ENCODE data around the gene ANKRD18A. TPM values are rescaled to one million over a fixed set of nuclear protein-coding genes. Genes with fewer than 3 reads are reported as not detected.
A peak's percentile ranks its signal among the peaks of the same experiment; 100 is the strongest.

ANKRD18A gene
- total RNA-seq, 6 donors from 2014 or later, result 0.67 to 14.4 (median 1.8) TPM

- DNase-seq (no peak), ATAC-seq (ENCODE audit: low FRiP score in 2 of 2) (no peak)
- H3K4me1 ChIP-seq, result no peaks in the 10 kb centered on the region
- H3K4me3 ChIP-seq, result no peak overlapping the region
- H3K27me3 ChIP-seq, result no peaks in the 10 kb centered on the region
- 80 to 82% methylated on average over 4 of the region's 4 CpGs for WGBS, 2 donors
- no peak for TF ChIP-seq EP300 (IDR thresholded peaks at IDR 0.05)
- no peak for TF ChIP-seq POLR2A (IDR thresholded peaks at IDR 0.05)
- TF ChIP-seq, protein P1, sequence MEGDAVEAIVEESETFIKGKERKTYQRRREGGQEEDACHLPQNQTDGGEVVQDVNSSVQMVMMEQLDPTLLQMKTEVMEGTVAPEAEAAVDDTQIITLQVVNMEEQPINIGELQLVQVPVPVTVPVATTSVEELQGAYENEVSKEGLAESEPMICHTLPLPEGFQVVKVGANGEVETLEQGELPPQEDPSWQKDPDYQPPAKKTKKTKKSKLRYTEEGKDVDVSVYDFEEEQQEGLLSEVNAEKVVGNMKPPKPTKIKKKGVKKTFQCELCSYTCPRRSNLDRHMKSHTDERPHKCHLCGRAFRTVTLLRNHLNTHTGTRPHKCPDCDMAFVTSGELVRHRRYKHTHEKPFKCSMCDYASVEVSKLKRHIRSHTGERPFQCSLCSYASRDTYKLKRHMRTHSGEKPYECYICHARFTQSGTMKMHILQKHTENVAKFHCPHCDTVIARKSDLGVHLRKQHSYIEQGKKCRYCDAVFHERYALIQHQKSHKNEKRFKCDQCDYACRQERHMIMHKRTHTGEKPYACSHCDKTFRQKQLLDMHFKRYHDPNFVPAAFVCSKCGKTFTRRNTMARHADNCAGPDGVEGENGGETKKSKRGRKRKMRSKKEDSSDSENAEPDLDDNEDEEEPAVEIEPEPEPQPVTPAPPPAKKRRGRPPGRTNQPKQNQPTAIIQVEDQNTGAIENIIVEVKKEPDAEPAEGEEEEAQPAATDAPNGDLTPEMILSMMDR (IDR thresholded peaks at IDR 0.05), result no peak
- TF ChIP-seq POLR2AphosphoS5 (IDR thresholded peaks at IDR 0.05), result no peak
- H3K36me3 ChIP-seq, result no peaks in the 10 kb centered on the region
- H3K27ac ChIP-seq, result no peak overlapping the region
- H3K9me3 ChIP-seq, result no peaks in the 10 kb centered on the region
Observed at GRCh38 chr9:38629511-38629910, 9.1 kb upstream of the ANKRD18A start.

GRCh38 chr9:38626006-38626405 is 5.6 kb upstream of the ANKRD18A start:
- peaks cover 10 to 16% (median 15%) of the 10 kb centered on the region in 4 donors for H3K4me1 ChIP-seq
- TF ChIP-seq EP300 (IDR thresholded peaks at IDR 0.05), result no peak
- TF ChIP-seq POLR2AphosphoS5 (IDR thresholded peaks at IDR 0.05), result no peak
- TF ChIP-seq, protein P1 (IDR thresholded peaks at IDR 0.05), result no peak
- no peak for TF ChIP-seq POLR2A (IDR thresholded peaks at IDR 0.05)
- WGBS, 2 donors, result 63 to 77% methylated on average over 2 of the region's 2 CpGs
- ATAC-seq (ENCODE audit: low FRiP score in 2 of 2) (no peak), DNase-seq (no peak)
- H3K27me3 ChIP-seq, result peaks cover 0 to 13% (median under 1%) of the 10 kb centered on the region in 4 donors
- no peaks in the 10 kb centered on the region for H3K36me3 ChIP-seq
- no peak overlapping the region for H3K4me3 ChIP-seq
- H3K27ac ChIP-seq, result no peak overlapping the region
- no peaks in the 10 kb centered on the region for H3K9me3 ChIP-seq

- peaks cover 0 to 26% (median 4%) of the 10 kb centered on the region in 4 donors for H3K27me3 ChIP-seq
- H3K9me3 ChIP-seq, result no peaks in the 10 kb centered on the region
- H3K27ac ChIP-seq, result no peak overlapping the region
- no peak for TF ChIP-seq EP300 (IDR thresholded peaks at IDR 0.05)
- TF ChIP-seq, protein P1 (IDR thresholded peaks at IDR 0.05), result no peak
- no peak for TF ChIP-seq POLR2AphosphoS5 (IDR thresholded peaks at IDR 0.05)
- no peak for TF ChIP-seq POLR2A (IDR thresholded peaks at IDR 0.05)
- no peak overlapping the region for H3K4me3 ChIP-seq
- DNase-seq (no peak), ATAC-seq (ENCODE audit: low FRiP score in 2 of 2) (no peak)
- no peaks in the 10 kb centered on the region for H3K36me3 ChIP-seq
- WGBS, 2 donors, result 60 to 63% methylated on average over 2 of the region's 2 CpGs
- peaks cover 14 to 33% (median 23%) of the 10 kb centered on the region in 4 donors for H3K4me1 ChIP-seq
Observed at GRCh38 chr9:38622951-38623350, 2.6 kb upstream of the ANKRD18A start.

GRCh38 chr9:38622288-38622674 is 1.9 kb upstream of the ANKRD18A start:
- peaks cover 0 to 26% (median 4%) of the 10 kb centered on the region in 4 donors for H3K27me3 ChIP-seq
- no peak overlapping the region for H3K27ac ChIP-seq
- peak overlapping the region in 3 of 4 donors; percentile 46 to 56 (median 48) for H3K4me3 ChIP-seq
- no peaks in the 10 kb centered on the region for H3K9me3 ChIP-seq
- 7 to 10% methylated on average over 13 to 30 of the region's 30 CpGs for WGBS, 2 donors
- TF ChIP-seq POLR2AphosphoS5 (IDR thresholded peaks at IDR 0.05) (no peak), POLR2A (IDR thresholded peaks at IDR 0.05) (no peak), EP300 (IDR thresholded peaks at IDR 0.05) (no peak)
- TF ChIP-seq, protein P1 (IDR thresholded peaks at IDR 0.05), result no peak
- ATAC-seq (ENCODE audit: low FRiP score in 2 of 2) (no peak), DNase-seq (peak in 1 of 2 donors; percentile 33)
- H3K4me1 ChIP-seq, result peaks cover 14 to 33% (median 23%) of the 10 kb centered on the region in 4 donors
- H3K36me3 ChIP-seq, result no peaks in the 10 kb centered on the region
